Measurements from ENCODE around the gene SMCHD1. TPM values are rescaled to one million over a fixed set of nuclear protein-coding genes. Genes with fewer than 3 reads are reported as not detected.

Gene SMCHD1
- total RNA-seq, 4 donors from 2014 or later: 85.1 to 142 (median 91.7) TPM

DNA sequence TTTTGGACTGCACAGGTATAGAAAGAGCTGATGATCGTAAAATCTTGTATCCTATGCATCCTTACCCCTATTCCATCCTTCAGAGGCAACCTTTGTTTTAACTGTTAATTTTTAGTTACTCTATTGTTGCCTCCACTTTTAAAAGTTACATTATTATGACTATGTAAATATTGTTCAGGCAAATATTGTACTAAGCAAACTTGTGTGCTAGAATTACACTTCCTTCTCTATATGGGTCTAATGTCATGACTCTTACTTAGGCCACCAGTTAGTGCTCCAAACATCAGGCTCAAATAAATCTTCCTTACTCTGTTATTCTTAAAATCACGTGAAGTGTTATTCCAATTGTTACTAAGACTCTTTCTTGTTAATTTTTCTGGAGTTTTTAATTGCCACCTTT, 143.8 kb downstream of the SMCHD1 start:
- TF ChIP-seq, protein P1, sequence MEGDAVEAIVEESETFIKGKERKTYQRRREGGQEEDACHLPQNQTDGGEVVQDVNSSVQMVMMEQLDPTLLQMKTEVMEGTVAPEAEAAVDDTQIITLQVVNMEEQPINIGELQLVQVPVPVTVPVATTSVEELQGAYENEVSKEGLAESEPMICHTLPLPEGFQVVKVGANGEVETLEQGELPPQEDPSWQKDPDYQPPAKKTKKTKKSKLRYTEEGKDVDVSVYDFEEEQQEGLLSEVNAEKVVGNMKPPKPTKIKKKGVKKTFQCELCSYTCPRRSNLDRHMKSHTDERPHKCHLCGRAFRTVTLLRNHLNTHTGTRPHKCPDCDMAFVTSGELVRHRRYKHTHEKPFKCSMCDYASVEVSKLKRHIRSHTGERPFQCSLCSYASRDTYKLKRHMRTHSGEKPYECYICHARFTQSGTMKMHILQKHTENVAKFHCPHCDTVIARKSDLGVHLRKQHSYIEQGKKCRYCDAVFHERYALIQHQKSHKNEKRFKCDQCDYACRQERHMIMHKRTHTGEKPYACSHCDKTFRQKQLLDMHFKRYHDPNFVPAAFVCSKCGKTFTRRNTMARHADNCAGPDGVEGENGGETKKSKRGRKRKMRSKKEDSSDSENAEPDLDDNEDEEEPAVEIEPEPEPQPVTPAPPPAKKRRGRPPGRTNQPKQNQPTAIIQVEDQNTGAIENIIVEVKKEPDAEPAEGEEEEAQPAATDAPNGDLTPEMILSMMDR (IDR thresholded peaks at IDR 0.05; ENCODE audit: low read depth): no peak

DNA sequence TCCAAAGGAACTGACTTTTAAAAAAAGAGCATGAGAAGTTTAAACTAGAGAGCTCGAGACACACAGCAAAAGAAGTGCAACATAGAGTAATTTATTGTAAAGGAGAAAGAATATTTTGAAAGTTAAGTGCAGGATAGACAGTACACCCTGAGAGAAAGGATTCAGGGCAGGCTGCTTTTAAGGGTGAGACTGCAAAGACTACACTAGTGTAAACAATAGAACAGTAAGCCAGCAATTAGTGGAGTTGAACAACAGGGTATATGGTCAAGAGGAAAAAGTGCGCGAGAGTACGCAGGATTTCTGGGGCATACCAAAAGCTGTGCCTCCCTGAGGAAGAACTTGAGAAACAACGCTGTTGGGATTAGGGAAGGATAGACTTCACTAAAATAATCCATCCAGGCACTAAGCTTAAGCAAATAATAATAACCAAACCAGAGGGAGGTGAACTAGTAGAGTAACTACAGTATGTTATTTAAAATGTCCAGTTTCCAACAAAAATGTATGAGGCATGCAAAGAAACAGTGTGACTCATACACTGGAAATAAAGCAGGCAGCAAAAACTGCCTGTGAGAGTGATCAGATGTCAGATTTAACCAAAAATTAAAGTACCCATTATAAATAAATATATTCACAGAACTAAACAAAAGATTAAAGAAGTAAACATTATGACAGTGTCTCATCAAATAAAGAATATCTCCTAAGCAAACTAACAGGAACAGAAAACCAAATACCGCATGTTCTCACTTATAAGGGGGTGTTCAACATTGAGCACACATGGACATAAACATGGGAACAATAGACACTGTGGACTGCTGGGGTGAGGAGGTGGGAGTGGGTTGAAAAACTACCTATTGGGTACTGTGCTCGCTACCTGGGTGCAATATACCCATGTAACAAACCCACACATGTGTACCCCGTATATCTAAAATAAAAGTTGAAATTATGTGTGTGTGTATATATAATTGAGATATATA, 150.7 kb downstream of the SMCHD1 start:
- TF ChIP-seq, protein P1 (IDR thresholded peaks at IDR 0.05; ENCODE audit: low read depth): no peak

DNA sequence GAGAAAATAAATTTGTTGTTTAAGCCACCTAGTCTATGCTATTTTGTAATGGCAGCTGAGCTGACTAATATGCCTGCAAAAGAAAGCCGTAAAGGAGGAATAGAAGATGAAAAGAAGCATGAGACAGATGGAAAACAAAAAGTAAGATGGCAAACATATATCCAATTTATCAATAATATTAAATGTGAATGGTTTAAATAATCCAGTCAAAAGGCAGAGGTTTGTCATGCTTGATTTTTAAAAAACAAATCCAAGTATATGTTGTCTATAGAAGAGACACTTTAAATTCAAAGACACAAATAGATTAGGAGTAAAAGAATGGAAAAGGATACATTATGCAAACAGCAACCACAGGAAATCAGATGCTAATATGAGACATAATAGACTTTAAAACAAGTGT, 155.9 kb downstream of the SMCHD1 start:
- TF ChIP-seq, protein P1 (IDR thresholded peaks at IDR 0.05; ENCODE audit: low read depth): no peak

DNA sequence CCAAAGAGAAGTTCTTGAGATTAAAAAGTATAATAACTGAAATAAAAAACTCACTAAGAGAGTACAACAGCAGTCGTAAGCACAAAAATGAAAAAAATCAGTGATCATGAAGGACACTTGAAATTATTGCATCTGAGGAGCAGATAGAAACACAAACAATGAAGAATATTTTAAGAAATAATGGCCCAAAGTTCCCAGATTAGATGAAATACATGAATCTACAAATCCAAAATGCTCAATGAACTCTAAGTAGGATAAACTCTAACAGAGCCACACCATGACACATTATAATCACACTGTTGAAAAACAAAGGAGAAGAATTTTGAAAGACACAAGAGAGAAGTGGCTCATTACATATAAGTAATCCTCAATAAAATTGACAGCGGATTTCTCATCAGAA, 159.4 kb downstream of the SMCHD1 start:
- TF ChIP-seq, protein P1 (IDR thresholded peaks at IDR 0.05; ENCODE audit: low read depth): no peak

DNA sequence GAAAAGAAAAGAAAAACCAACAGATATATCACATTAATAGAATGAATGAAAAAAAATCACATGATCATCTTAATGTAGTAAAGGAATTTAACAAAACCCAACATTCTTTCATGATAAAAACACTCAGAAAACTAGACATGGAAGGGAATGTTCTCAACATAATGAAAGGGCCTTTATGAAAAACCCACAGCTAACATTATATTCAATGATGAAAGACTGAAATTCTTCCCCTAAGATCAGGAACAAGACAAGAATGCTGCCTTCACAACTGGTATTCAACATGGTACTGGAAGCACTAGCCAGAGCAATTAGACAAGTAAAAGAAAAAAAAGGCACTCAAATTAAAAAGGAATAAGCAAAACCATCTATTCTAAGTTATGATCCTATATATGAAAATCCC, 162.8 kb downstream of the SMCHD1 start:
- TF ChIP-seq, protein P1 (IDR thresholded peaks at IDR 0.05; ENCODE audit: low read depth): no peak

DNA sequence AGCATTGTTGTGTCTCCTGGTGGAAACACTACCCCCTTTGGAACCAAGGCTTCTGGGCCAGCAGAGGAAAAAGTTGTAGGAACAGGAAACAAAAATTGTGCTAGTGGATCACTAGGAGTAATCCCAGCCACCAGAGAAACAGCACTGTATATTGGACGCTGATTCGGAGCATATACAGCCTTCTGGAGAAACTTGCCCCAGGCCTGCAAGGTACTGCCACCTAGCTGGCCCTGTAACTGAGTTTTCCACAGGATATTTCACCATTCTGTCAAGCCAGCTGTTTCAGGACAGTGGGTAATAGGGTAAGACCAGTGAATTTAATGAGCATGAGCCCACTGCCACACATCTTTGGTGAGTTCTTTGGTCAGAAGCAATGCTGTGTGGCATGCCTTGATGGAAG, 166.2 kb downstream of the SMCHD1 start:
- TF ChIP-seq, protein P1 (IDR thresholded peaks at IDR 0.05; ENCODE audit: low read depth): no peak

DNA sequence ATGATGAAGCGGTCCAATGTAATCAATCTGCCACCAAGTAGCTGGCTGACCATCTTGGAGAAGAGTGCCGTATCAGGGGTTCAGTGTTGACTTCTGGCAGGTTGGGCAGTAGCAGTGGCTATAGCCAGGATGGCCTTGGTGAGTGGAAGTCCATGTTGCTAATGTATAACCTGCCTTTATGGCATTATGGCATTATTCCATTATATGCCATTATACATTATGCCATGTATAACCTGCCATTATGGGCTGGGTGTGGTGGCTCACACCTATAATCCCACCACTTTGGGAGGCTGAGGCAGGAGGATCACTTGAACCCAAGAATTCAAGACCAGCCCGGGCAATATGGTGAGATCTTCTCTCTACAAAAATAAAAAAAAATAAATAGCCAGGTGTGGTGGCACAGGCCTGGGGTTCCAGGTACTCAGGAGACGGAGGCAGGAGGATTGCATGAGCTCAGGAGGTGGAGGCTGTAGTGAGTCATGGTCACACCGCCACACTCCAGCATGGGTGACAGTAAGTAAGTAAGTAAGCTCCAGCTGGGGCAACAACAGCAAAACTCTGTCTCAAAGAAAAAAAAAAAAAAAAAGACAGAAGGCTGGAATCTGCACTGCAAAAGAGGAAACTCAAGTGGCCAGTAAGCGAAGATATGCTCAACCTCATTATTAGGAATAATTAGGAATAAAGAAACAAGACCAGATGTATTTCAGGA, 166.8 kb downstream of the SMCHD1 start:
- TF ChIP-seq, protein P1 (IDR thresholded peaks at IDR 0.05; ENCODE audit: low read depth): no peak

All from subcutaneous adipose tissue (tissue), 4 donors.